ENCODE measurements around the gene GID8. TPM values are rescaled to one million over a fixed set of nuclear protein-coding genes. Genes with fewer than 3 reads are reported as not detected.

GID8 gene
- total and polyA plus RNA-seq, 2 of the 13 experiments (the other 11 are each of a cell fraction or from before 2014, with no cell fraction given), result 39.6 to 59.8 TPM

DNA sequence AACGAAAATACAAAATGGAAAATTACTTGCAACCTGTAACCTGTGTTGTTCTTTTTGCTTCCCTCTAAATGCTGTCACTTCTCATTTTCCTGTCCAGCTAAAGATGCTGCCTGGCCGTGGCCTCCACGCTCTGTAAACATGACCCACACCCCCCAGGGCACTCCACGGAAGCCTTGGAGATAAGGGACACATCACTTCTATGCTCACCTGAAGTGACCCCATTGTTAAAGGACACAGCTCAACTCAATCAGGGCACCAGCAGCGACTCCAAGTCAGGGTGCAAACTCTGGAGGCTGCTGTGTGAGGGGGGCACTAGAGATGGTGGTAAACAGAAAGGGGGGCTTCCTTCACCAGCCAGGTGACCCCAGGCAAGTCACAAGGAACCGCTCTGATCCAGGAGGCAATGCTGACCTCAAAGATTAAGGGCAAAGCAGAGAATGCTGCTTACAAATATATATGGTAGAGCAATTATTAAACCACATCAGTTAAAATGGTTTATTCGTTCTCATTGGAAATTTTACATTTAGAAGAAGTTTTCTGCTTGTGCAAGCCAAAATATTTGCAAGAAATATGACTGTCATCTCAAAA, 24.8 kb upstream of the GID8 start (continued):
- TF ChIP-seq, protein P1, sequence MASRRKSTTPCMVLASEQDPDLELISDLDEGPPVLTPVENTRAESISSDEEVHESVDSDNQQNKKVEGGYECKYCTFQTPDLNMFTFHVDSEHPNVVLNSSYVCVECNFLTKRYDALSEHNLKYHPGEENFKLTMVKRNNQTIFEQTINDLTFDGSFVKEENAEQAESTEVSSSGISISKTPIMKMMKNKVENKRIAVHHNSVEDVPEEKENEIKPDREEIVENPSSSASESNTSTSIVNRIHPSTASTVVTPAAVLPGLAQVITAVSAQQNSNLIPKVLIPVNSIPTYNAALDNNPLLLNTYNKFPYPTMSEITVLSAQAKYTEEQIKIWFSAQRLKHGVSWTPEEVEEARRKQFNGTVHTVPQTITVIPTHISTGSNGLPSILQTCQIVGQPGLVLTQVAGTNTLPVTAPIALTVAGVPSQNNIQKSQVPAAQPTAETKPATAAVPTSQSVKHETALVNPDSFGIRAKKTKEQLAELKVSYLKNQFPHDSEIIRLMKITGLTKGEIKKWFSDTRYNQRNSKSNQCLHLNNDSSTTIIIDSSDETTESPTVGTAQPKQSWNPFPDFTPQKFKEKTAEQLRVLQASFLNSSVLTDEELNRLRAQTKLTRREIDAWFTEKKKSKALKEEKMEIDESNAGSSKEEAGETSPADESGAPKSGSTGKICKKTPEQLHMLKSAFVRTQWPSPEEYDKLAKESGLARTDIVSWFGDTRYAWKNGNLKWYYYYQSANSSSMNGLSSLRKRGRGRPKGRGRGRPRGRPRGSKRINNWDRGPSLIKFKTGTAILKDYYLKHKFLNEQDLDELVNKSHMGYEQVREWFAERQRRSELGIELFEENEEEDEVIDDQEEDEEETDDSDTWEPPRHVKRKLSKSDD (CRISPR knock-in tag; IDR thresholded peaks at IDR 0.05; ENCODE audit: low read depth), result 0 out of 2 replicates have a peak, but pooled peaks have one; percentile 44
- TF ChIP-seq ZNF746 (CRISPR knock-in tag; IDR thresholded peaks at IDR 0.05), result peak; percentile 33; the same call in 1 of the 2 replicates
- no peak for TF ChIP-seq ARNT2 (CRISPR knock-in tag; IDR thresholded peaks at IDR 0.05; ENCODE audit: low read depth)
- TF ChIP-seq, protein P2, sequence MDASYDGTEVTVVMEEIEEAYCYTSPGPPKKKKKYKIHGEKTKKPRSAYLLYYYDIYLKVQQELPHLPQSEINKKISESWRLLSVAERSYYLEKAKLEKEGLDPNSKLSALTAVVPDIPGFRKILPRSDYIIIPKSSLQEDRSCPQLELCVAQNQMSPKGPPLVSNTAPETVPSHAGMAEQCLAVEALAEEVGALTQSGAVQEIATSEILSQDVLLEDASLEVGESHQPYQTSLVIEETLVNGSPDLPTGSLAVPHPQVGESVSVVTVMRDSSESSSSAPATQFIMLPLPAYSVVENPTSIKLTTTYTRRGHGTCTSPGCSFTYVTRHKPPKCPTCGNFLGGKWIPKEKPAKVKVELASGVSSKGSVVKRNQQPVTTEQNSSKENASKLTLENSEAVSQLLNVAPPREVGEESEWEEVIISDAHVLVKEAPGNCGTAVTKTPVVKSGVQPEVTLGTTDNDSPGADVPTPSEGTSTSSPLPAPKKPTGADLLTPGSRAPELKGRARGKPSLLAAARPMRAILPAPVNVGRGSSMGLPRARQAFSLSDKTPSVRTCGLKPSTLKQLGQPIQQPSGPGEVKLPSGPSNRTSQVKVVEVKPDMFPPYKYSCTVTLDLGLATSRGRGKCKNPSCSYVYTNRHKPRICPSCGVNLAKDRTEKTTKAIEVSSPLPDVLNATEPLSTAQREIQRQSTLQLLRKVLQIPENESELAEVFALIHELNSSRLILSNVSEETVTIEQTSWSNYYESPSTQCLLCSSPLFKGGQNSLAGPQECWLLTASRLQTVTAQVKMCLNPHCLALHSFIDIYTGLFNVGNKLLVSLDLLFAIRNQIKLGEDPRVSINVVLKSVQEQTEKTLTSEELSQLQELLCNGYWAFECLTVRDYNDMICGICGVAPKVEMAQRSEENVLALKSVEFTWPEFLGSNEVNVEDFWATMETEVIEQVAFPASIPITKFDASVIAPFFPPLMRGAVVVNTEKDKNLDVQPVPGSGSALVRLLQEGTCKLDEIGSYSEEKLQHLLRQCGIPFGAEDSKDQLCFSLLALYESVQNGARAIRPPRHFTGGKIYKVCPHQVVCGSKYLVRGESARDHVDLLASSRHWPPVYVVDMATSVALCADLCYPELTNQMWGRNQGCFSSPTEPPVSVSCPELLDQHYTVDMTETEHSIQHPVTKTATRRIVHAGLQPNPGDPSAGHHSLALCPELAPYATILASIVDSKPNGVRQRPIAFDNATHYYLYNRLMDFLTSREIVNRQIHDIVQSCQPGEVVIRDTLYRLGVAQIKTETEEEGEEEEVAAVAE (CRISPR knock-in tag; IDR thresholded peaks at IDR 0.05; ENCODE audit: borderline replicate concordance), result peak; percentile 25; the same call in 1 of the 2 replicates
- TF ChIP-seq NR2F1 (CRISPR knock-in tag; IDR thresholded peaks at IDR 0.05), result peak in 1 of 2 experiments; percentile 86; a peak in 2 of 4 replicates
- TF ChIP-seq NR2F6 (IDR thresholded peaks at IDR 0.05), result peak; percentile 88
- TF ChIP-seq NR2F6 (CRISPR knock-in tag; IDR thresholded peaks at IDR 0.05), result peak; percentile 79
- TF ChIP-seq ZNF24 (IDR thresholded peaks at IDR 0.05), result no peak
- TF ChIP-seq ZNF543 (CRISPR knock-in tag; IDR thresholded peaks at IDR 0.05), result no peak
- TF ChIP-seq HOXA5 (CRISPR knock-in tag; IDR thresholded peaks at IDR 0.05), result no peak
- TF ChIP-seq NFE2L1 (CRISPR knock-in tag; IDR thresholded peaks at IDR 0.05; ENCODE audit: borderline replicate concordance), result no peak
- TF ChIP-seq ETV5 (CRISPR knock-in tag; IDR thresholded peaks at IDR 0.05; ENCODE audit: borderline replicate concordance), result peak; percentile 57; the same call in 1 of the 2 replicates
- TF ChIP-seq BCLAF1 (IDR thresholded peaks at IDR 0.05), result no peak
- 0 out of 2 replicates have a peak, but pooled peaks have one; percentile 43 for TF ChIP-seq KMT2A (CRISPR knock-in tag; IDR thresholded peaks at IDR 0.05)
- TF ChIP-seq LRRFIP1 (CRISPR knock-in tag; conservative IDR thresholded peaks at IDR 0.05), result no peak
